K562 (cell line): ENCODE results near the gene VARS1. TPM values are rescaled to one million over a fixed set of nuclear protein-coding genes. Genes with fewer than 3 reads are reported as not detected.
A peak's percentile ranks its signal among the peaks of the same experiment; 100 is the strongest.

ENCODE experiments used
- ARID1B ChIP-seq: fragments of 450-650 bp; IDR thresholded peaks from 2 replicates; pipeline ENCODE4 v1.6.1; 2016; ENCODE audit warnings: antibody characterized with exemption, mild to moderate bottlenecking, inconsistent platforms
- BRD9 ChIP-seq: fragments of 450-650 bp; IDR thresholded peaks from 2 replicates; pipeline ENCODE4 v1.6.1; 2018; ENCODE audit warnings: low read depth; ENCODE audit not compliant: partially characterized antibody
- CBX1 ChIP-seq: sonication (generic); IDR thresholded peaks from 2 replicates; pipeline ENCODE4 v1.6.1; 2016; ENCODE audit warnings: antibody characterized with exemption, low read depth, mild to moderate bottlenecking
- CHD1 ChIP-seq: fragments of 200-600 bp; sonication (generic); IDR thresholded peaks from one replicate; pipeline ENCODE4 v1.6.1; 2012; ENCODE audit warnings: mild to moderate bottlenecking, moderate library complexity, low read length, inconsistent platforms
- DMBX1 ChIP-seq: fragments of 250-450 bp; sonication (Bioruptor Pico); IDR thresholded peaks from 2 replicates; pipeline ENCODE4 v1.8.0; 2022; ENCODE audit warnings: inconsistent platforms, mild to moderate bottlenecking, moderate library complexity, borderline replicate concordance
- FOXP1 ChIP-seq: sonication (generic); formaldehyde crosslinking; IDR thresholded peaks from 2 replicates; pipeline ENCODE4 v1.8.0; 2022; ENCODE audit warnings: mild to moderate bottlenecking, missing genetic modification reagents
- HDAC3 ChIP-seq: fragments of 450-650 bp; IDR thresholded peaks from 2 replicates; pipeline ENCODE4 v1.6.1; 2018; ENCODE audit warnings: borderline replicate concordance, mild to moderate bottlenecking, moderate library complexity; ENCODE audit not compliant: partially characterized antibody
- HDAC8 ChIP-seq: fragments of 450-650 bp; IDR thresholded peaks from 2 replicates; pipeline ENCODE4 v1.6.1; 2016; ENCODE audit warnings: mild to moderate bottlenecking, missing genetic modification characterization, moderate library complexity, missing compliant biosample characterization
- HIVEP1 ChIP-seq: fragments of 250-450 bp; sonication (Bioruptor Pico); IDR thresholded peaks from 2 replicates; pipeline ENCODE4 v1.4.0; 2020; ENCODE audit warnings: mild to moderate bottlenecking
- MCM3 ChIP-seq: fragments of 450-650 bp; IDR thresholded peaks from 2 replicates; pipeline ENCODE4 v1.6.1; 2016
- MECOM ChIP-seq: fragments of 250-450 bp; sonication (Bioruptor Pico); IDR thresholded peaks from 2 replicates; pipeline ENCODE4 v1.8.0; 2022; ENCODE audit warnings: inconsistent platforms
- RBM15 ChIP-seq: fragments of 200-400 bp; formaldehyde crosslinking; IDR thresholded peaks from 2 replicates; pipeline ENCODE4 v1.6.1; 2018; ENCODE audit warnings: mild to moderate bottlenecking, low read length, moderate library complexity; ENCODE audit not compliant: insufficient read depth
- RCOR1 ChIP-seq, 2 experiments: IDR thresholded peaks; 2 replicates each; pipeline ENCODE4 v1.6.1; 2012; ENCODE audit warnings: low read depth in 2 of 2, low read length in 2 of 2, borderline replicate concordance in 1 of 2, improper control_type of control experiment in 1 of 2
- RFX7 ChIP-seq: fragments of 250-450 bp; sonication (Bioruptor Pico); IDR thresholded peaks from 2 replicates; pipeline ENCODE4 v1.5.1; 2021; ENCODE audit warnings: mild to moderate bottlenecking
- SOX6 ChIP-seq: fragments of 450-650 bp; IDR thresholded peaks from 2 replicates; pipeline ENCODE4 v1.6.1; 2014; ENCODE audit warnings: mild to moderate bottlenecking
- TAF9B ChIP-seq: fragments of 450-650 bp; IDR thresholded peaks from 2 replicates; pipeline ENCODE4 v1.6.1; 2018; ENCODE audit warnings: mild to moderate bottlenecking; ENCODE audit not compliant: partially characterized antibody
- TSC22D4 ChIP-seq: fragments of 450-650 bp; IDR thresholded peaks from 2 replicates; pipeline ENCODE4 v1.6.1; 2016; ENCODE audit warnings: missing genetic modification characterization, missing biosample characterization, control low read depth
- ZNF224 ChIP-seq: sonication (generic); formaldehyde crosslinking; IDR thresholded peaks from 2 replicates; pipeline ENCODE4 v1.8.0; 2022; ENCODE audit warnings: mild to moderate bottlenecking, missing genetic modification reagents
- ZNF316 ChIP-seq: fragments of 450-650 bp; IDR thresholded peaks from 2 replicates; pipeline ENCODE4 v1.6.1; 2016
- polyA plus RNA-seq, 8 experiments: library from polyadenylated mRNA; depleted of rRNA in 4 of 8; stranded (reverse) in 5 of 8; unstranded in 3 of 8; fragments of >200 nt; fragmentation: Nextera tagmentation in 2 of 8; fragmentation: Illumina TruSeq in 1 of 8; extraction: Ambion mirVana in 2 of 8; extraction: Trizol in 1 of 8; gene quantifications; 2 replicates each; pipeline versions ENCODE4 v1.2.1 to v1.2.3, GENCODE V29; 2011 to 2014; ENCODE audit warnings: inconsistent platforms in 1 of 8, missing spikeins in 1 of 8
- total RNA-seq, 7 experiments: library from RNA; depleted of rRNA in 6 of 7; stranded (reverse); fragments of >200 nt in 6 of 7; fragmentation: Illumina TruSeq in 2 of 7; extraction: Trizol in 2 of 7; gene quantifications; 2 replicates each; pipeline versions ENCODE4 v1.2.1 to v1.2.3, GENCODE V29; 2011 to 2021; ENCODE audit warnings: low replicate concordance in 1 of 7
- TF ChIP-seq, protein P1 (sequence below), 2 experiments: fragments of 450-650 bp in 1 of 2; IDR thresholded peaks; 2 replicates each; pipeline ENCODE4 v1.6.1; 2011 to 2017; ENCODE audit warnings: low read depth in 2 of 2, antibody characterized with exemption in 1 of 2, borderline replicate concordance in 1 of 2, low read length in 1 of 2, mild to moderate bottlenecking in 1 of 2, mixed read lengths in 1 of 2; ENCODE audit not compliant: control insufficient read depth in 1 of 2
- TF ChIP-seq, protein P2 (sequence below): fragments of 450-650 bp; IDR thresholded peaks from 2 replicates; pipeline ENCODE4 v1.7.0; 2016; ENCODE audit warnings: borderline replicate concordance
- TF ChIP-seq, protein P3 (sequence below): fragments of 250-450 bp; sonication (Bioruptor Pico); IDR thresholded peaks from 2 replicates; pipeline ENCODE4 v1.5.0; 2022; ENCODE audit warnings: mild to moderate bottlenecking
- TF ChIP-seq, protein P4 (sequence below): fragments of 250-450 bp; sonication (Bioruptor Pico); IDR thresholded peaks from 2 replicates; pipeline ENCODE4 v1.9.0; 2021; ENCODE audit warnings: mild to moderate bottlenecking

Gene VARS1
- total and polyA plus RNA-seq, 9 of the 15 experiments (the other 6 are each of a cell fraction or from before 2014, with no cell fraction given): 2.9 to 488 (median 130) TPM

DNA sequence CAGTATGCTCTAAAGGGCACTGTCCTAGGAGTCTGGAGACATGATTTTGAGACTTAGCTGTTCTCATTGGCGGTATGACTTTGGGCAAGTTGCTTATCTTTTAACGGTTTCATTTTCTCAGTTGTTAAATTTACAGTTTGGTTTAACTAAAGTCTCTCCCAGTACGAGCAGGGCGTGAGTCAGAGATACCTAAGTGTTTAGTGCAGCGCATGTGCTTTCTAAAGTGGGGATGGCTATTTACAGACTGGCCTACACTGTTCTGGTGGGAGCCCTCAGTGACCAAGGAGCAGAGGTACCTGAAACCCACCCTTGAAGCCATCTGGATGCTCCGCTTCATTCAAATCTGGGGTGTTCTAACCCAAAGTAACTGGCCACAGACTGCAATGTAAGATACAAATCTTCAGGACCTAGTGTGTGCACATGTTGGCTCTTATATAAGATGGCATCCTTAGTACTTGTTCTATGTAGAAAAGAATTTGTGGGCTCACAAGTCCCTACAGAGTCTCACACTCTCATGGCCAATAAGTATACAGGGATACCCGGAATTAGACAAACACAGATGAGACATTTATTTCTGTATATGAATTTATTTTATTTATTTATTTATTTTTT, 45.0 kb downstream of the VARS1 start (continued):
- TF ChIP-seq, protein P1, sequence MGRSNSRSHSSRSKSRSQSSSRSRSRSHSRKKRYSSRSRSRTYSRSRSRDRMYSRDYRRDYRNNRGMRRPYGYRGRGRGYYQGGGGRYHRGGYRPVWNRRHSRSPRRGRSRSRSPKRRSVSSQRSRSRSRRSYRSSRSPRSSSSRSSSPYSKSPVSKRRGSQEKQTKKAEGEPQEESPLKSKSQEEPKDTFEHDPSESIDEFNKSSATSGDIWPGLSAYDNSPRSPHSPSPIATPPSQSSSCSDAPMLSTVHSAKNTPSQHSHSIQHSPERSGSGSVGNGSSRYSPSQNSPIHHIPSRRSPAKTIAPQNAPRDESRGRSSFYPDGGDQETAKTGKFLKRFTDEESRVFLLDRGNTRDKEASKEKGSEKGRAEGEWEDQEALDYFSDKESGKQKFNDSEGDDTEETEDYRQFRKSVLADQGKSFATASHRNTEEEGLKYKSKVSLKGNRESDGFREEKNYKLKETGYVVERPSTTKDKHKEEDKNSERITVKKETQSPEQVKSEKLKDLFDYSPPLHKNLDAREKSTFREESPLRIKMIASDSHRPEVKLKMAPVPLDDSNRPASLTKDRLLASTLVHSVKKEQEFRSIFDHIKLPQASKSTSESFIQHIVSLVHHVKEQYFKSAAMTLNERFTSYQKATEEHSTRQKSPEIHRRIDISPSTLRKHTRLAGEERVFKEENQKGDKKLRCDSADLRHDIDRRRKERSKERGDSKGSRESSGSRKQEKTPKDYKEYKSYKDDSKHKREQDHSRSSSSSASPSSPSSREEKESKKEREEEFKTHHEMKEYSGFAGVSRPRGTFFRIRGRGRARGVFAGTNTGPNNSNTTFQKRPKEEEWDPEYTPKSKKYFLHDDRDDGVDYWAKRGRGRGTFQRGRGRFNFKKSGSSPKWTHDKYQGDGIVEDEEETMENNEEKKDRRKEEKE (IDR thresholded peaks at IDR 0.05; ENCODE audit: borderline replicate concordance in 1 of 2, control insufficient read depth in 1 of 2, low read depth in 2 of 2, low read length in 1 of 2): no peak
- TF ChIP-seq FOXP1 (CRISPR knock-in tag) (no peak), TAF9B (no peak), RBM15 (no peak), RFX7 (CRISPR knock-in tag) (no peak), HDAC8 (tag) (no peak), MECOM (no peak), CHD1 (no peak), ZNF316 (no peak), TSC22D4 (tag) (no peak), RCOR1 (IDR thresholded peaks at IDR 0.05; ENCODE audit: borderline replicate concordance in 1 of 2, low read depth in 2 of 2, low read length in 2 of 2) (no peak), HIVEP1 (CRISPR knock-in tag) (no peak), MCM3 (no peak), DMBX1 (CRISPR knock-in tag) (0 out of 2 replicates have a peak, but pooled peaks have one; percentile 41), HDAC3 (no peak), BRD9 (no peak), ZNF224 (no peak), SOX6 (no peak), ARID1B (peak; percentile 32), CBX1 (no peak)
- TF ChIP-seq, protein P2, sequence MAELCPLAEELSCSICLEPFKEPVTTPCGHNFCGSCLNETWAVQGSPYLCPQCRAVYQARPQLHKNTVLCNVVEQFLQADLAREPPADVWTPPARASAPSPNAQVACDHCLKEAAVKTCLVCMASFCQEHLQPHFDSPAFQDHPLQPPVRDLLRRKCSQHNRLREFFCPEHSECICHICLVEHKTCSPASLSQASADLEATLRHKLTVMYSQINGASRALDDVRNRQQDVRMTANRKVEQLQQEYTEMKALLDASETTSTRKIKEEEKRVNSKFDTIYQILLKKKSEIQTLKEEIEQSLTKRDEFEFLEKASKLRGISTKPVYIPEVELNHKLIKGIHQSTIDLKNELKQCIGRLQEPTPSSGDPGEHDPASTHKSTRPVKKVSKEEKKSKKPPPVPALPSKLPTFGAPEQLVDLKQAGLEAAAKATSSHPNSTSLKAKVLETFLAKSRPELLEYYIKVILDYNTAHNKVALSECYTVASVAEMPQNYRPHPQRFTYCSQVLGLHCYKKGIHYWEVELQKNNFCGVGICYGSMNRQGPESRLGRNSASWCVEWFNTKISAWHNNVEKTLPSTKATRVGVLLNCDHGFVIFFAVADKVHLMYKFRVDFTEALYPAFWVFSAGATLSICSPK: no peak
- TF ChIP-seq, protein P3, sequence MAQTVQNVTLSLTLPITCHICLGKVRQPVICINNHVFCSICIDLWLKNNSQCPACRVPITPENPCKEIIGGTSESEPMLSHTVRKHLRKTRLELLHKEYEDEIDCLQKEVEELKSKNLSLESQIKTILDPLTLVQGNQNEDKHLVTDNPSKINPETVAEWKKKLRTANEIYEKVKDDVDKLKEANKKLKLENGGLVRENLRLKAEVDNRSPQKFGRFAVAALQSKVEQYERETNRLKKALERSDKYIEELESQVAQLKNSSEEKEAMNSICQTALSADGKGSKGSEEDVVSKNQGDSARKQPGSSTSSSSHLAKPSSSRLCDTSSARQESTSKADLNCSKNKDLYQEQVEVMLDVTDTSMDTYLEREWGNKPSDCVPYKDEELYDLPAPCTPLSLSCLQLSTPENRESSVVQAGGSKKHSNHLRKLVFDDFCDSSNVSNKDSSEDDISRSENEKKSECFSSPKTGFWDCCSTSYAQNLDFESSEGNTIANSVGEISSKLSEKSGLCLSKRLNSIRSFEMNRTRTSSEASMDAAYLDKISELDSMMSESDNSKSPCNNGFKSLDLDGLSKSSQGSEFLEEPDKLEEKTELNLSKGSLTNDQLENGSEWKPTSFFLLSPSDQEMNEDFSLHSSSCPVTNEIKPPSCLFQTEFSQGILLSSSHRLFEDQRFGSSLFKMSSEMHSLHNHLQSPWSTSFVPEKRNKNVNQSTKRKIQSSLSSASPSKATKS (CRISPR knock-in tag): no peak
- TF ChIP-seq, protein P4, sequence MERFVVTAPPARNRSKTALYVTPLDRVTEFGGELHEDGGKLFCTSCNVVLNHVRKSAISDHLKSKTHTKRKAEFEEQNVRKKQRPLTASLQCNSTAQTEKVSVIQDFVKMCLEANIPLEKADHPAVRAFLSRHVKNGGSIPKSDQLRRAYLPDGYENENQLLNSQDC: no peak
